Left colon (tissue), 2 donors: ENCODE measurements around the gene INAFM2. TPM values are rescaled to one million over a fixed set of nuclear protein-coding genes. Genes with fewer than 3 reads are reported as not detected.

Experiments used
- ATAC-seq: fragments of 200-7000 bp; cut with Tn5 transposase; one replicate; pipeline ENCODE4 v1.9.1; 2020; ENCODE audit warnings: mild to moderate bottlenecking, moderate library complexity
- DNase-seq, 2 donors: peaks; one replicate each; pipeline ENCODE4 v3.0.0-alpha.2; 2020
- intact Hi-C, 2 donors: fragments of 100-400 bp; cut with DNase I in 1 of 2; cut with micrococcal nuclease in 1 of 2; formaldehyde crosslinking; loops; one replicate each; pipeline versions ENCODE4 v1.11.2 to v1.14.0; 2022; cut with DNase I, micrococcal nuclease
- long read RNA-seq: library from polyadenylated mRNA; unstranded; transcript quantifications from one replicate; pipeline ENCODE4 v2.0.0, GENCODE V29; 2021
- total RNA-seq, 2 donors: library from RNA; stranded (reverse); fragmentation: NEBNext Ultra II Directional; extraction: Animal tissue kit (Norgen Biotek cat#: 25700); gene quantifications; one replicate each; pipeline ENCODE4 v1.2.1, GENCODE V29; 2021
- donor health status: DM: no; HTN: no; CAD: no.
- donor health status: DM: yes; HTN: yes; CAD: no.

INAFM2 gene
- total RNA-seq, result 10 to 100 TPM; 18.1 to 26.9 TPM
- long read RNA-seq, transcript INAFM2-202 (1 exons, 3,052 nt), result major isoform, 30 of 30 reads
- long read RNA-seq, partial matches to known transcripts, result 0 of 30 reads
- long read RNA-seq, other reads (novel, unspliced or antisense), result 0 of 30 reads

DNA sequence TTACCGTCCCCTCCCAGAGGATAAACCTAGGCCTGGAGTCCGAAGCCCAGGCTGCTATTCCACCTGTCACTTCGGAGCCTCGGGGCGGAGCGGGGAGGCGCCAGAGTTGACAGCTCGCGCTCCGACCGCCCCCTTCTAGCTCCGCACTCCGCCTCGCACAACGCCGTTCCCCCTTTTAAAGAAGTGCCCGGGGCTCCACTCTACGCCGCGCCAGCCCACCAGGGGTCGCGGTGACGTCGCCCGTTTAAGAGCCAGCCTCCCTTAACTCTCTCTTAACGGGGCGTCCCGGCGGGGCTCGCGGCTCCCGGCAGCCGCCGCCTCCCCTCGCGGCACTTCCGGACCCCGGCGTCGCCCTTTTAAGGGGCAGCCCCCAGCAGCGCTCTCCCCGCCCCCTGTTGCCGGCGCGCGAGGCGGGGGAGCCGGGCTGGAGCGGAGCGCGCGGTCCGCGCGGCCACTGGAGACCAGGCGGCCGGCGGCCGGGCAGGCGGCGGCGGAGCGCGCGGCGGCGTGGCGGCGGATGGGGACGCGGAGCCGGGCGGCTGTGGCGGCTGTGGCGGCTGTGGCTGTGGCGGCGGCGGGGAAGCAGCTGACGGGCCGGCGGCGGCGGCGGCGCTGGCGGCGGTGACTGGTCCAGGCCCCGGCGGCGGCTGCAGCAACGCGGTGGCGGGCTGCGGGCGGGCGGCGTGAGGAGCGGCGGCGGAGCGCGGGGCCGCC is at the start of gene INAFM2:
INAFM2 (plus strand) TSS at position 454 of the 714 bp plus-strand sequence. CDS start 364 bp downstream, outside the sequence.
- ATAC-seq, result peak; percentile 90
- intact Hi-C loops, result no loop called here

GRCh38 chr15:40274350-40275274 is 48.9 kb upstream of the INAFM2 start:
- intact Hi-C loops, result loop anchor here (5.0 kb wide), 3 partner anchors 47 to 232 kb away; no protein-coding TSS in a partner anchor
- peak in 1 of 2 donors; percentile 87 for DNase-seq
- peak; percentile 56 for ATAC-seq

More for the DNA sequence above, at the start of gene INAFM2:
- peak; percentile 91 to 93 for DNase-seq

GRCh38 chr15:40275523-40275922 is 48.0 kb upstream of the INAFM2 start:
- DNase-seq (no peak), ATAC-seq (no peak)
- intact Hi-C loops, result loop anchor here in 1 of 2 donors (5.0 kb wide), 1 partner anchor 233 kb away; no protein-coding TSS in a partner anchor

GRCh38 chr15:40275954-40276353 is 47.5 kb upstream of the INAFM2 start:
- intact Hi-C loops, result loop anchor here in 1 of 2 donors (5.0 kb wide), 1 partner anchor 234 kb away; no protein-coding TSS in a partner anchor
- DNase-seq (no peak), ATAC-seq (no peak)

GRCh38 chr15:40276927-40277326 is 46.6 kb upstream of the INAFM2 start:
- ATAC-seq (no peak), DNase-seq (no peak)
- intact Hi-C loops, result loop anchor here in 1 of 2 donors (5.0 kb wide), 1 partner anchor 235 kb away; no protein-coding TSS in a partner anchor

- intact Hi-C loops, result loop anchor here in 1 of 2 donors (5.0 kb wide), 1 partner anchor 235 kb away; no protein-coding TSS in a partner anchor
- DNase-seq, result no peak
- ATAC-seq, result no peak
These were observed 46.0 kb upstream of the INAFM2 start for GRCh38 chr15:40277471-40277870.

DNA sequence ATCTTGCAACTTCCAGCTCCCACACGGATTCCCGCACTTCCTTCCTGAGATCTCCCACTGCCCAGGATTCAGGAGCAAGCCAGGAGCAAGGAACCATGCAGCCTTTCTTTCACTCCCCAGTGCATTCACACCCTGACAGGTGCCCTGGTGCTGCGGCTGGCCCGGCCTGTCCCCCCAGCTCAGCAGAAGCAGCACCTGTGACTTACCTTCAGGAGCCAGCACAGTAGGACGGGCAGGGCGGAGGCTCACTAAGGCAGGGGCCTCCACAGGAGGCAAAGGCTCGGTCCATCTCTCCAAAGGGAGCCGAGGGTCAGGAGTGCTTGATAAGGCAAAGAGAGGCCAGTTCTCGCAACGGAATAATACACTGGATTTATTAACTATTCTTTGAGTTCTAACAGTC is 45.5 kb upstream of the INAFM2 start:
- DNase-seq (no peak), ATAC-seq (no peak)
- intact Hi-C loops, result loop anchor here in 1 of 2 donors (5.0 kb wide), 1 partner anchor 236 kb away; no protein-coding TSS in a partner anchor

GRCh38 chr15:40279437-40280141 is 43.9 kb upstream of the INAFM2 start:
- ATAC-seq (peak; percentile 57), DNase-seq (peak; percentile 52 to 79)
- intact Hi-C loops, result loop anchor here (5.0 to 10.0 kb wide), 2 partner anchors 145 to 237 kb away; no protein-coding TSS in a partner anchor

DNA sequence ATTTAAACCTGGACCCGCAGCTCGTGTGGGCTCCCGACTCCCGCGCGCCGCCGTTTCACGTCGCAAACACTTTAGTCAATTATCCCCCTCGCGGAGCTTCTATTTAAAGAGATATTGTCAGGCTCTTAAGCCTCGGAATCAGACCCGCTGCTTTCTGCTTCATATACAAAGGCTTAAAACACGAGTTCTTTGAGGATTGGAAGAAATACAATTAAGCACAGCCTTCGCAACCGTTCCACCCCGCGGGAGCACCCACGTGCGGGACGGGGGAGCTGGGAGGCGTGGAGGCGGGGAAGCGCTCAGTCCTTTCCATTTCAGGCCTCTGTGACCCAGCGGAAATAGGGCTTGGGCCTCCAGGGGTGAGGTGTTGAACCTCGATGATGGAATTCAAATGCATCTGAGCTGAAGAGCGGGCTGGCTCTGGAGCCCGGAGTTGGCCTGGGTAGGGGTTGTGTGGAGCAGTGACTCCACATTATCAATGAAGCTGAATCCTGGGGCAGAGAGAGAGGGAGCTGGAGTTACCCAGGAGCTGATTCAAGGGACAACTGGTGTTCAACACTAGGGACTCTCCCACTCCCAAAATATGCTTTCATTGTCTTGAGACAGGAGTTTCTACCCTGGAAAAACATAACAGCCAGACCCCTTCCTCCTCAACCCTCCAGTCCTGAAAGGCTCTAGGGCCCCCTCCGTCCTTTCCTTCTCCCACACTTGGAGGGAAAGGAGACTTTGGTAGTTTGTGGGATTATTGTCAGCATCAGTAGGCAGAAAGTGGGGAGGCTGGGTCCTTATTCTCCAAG is 43.0 kb upstream of the INAFM2 start:
- ATAC-seq (no peak), DNase-seq (no peak)
- intact Hi-C loops, result loop anchor here in 1 of 2 donors (10.0 kb wide), 1 partner anchor 144 kb away; no protein-coding TSS in a partner anchor

- intact Hi-C loops, result loop anchor here in 1 of 2 donors (10.0 kb wide), 1 partner anchor 144 kb away; no protein-coding TSS in a partner anchor
- DNase-seq (no peak), ATAC-seq (no peak)
These were observed 42.3 kb upstream of the INAFM2 start for GRCh38 chr15:40281057-40281800.

- intact Hi-C loops, result loop anchor here in 1 of 2 donors (10.0 kb wide), 1 partner anchor 143 kb away; no protein-coding TSS in a partner anchor
- DNase-seq (no peak), ATAC-seq (no peak)
These were observed 41.7 kb upstream of the INAFM2 start for GRCh38 chr15:40281801-40282146.

DNA sequence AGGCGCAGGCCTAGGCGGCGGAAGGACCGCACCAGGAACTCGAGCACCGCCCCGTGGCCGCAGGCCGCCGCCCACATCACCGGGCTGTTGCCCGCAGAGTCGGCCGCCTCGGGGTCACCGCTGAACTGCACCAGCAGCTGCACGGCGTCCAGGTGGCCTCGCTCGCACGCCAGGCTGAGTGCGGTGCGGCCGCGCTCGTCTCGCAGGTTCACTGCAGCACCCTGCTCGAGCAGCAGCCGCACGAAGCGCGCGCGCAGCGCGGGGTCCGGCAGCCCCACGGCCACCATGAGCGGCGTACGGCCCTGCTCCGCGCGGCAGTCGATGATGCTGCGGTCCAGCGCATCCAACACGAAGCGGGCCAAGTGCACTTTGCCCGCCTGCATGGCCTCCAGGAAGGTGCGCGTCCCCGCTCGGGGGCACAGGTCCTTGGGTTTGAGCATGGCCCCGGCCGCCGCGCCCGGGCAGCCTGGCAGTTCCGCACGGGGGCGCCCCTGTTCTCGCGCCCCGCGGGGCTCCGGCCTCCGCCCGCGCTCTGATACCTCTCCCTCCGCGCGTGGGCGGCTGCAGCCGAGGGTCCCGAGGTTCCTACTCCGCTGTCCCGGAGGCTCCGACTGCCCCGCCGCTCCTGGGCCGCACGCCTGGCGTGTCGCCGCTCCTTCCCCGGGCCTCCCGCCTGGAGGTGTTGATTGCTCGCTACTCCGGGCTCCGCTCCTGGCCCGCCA is 41.2 kb upstream of the INAFM2 start:
- peak in 1 of 2 donors; percentile 65 for DNase-seq
- intact Hi-C loops, result loop anchor here in 1 of 2 donors (10.0 kb wide), 1 partner anchor 142 kb away; no protein-coding TSS in a partner anchor
- ATAC-seq, result peak; percentile 59

DNA sequence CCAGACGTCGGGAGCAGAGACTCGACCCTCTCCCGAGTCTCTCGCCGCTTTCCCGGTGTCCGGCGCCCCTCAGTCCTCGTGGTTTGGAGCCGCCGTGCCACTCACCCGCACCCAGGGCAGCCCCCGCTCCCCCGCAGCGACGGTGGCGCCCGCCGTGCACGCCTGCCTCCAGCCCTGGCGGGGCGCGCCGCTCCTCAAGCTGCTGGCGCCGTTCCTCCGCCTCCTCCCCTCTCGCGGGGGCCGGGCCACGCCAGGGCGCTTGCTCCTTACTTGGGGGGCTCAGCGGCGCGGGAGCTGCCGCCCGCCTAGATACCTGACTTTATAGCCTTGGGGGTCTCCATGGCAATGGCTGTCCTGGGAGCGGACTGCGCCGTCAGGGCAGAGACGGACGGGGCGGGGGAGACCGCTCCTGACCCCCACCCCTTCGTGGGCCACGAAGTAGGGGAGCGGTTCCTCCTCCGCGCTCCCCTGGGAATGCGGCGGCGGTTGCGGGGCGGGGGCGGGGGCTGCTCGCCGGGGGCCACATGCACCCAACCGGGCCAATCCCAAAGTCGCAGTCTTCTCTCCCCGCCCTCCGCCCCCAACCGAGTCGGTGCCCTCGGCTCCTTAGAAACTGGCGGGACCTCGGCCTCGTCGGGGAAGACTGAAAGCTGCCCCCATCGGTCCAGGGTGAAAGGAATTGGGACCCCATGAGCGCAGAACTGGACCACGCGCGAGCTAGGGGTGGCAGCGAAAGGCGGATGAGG is 40.5 kb upstream of the INAFM2 start, which contains the start of gene ANKRD63:
ANKRD63 (minus strand) TSS at position 196 of the 746 bp plus-strand sequence. CDS start 478 bp downstream, outside the sequence.
- DNase-seq (peak in 1 of 2 donors; percentile 47), ATAC-seq (peak; percentile 44)
- intact Hi-C loops, result loop anchor here in 1 of 2 donors (10.0 kb wide), 1 partner anchor 142 kb away; no protein-coding TSS in a partner anchor

DNA sequence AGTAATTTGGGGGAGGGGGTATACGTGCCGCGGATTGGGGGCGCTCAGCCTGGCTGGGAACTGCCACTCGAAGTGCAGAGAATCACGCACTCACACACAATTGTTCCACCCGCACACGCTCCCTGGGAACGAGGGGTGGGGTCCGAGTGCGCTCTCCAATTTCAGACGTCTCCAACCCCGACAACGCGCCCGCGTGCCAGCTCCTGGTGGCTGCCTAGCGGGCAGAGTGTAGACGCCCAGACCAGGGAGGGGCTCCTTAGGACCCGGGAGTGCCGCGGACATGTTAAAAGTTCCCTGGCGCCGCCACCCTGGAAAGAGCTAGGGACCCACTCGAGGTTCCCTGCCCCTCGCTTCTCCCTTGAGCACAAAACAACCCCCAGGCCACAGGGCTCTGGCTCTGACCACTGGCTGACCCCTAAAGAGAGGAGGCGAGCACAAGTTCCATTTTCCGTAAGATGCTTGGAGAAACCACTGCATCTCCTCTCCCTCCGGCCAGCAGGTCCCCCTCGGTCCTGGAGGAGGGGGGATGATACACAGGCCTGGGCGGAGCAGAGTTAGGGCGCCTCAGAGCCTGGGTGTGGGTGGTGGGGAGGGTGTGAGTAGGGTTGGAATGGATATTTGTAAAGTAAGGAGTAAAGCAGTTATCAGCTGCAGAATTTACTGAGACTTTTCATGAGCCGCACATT is 39.7 kb upstream of the INAFM2 start:
- ATAC-seq, result no peak
- intact Hi-C loops, result loop anchor here in 1 of 2 donors (10.0 kb wide), 1 partner anchor 141 kb away; no protein-coding TSS in a partner anchor
- DNase-seq, result no peak
